ENCODE results near the gene POLR1G. TPM values are rescaled to one million over a fixed set of nuclear protein-coding genes. Genes with fewer than 3 reads are reported as not detected.

The POLR1G gene, protein sequence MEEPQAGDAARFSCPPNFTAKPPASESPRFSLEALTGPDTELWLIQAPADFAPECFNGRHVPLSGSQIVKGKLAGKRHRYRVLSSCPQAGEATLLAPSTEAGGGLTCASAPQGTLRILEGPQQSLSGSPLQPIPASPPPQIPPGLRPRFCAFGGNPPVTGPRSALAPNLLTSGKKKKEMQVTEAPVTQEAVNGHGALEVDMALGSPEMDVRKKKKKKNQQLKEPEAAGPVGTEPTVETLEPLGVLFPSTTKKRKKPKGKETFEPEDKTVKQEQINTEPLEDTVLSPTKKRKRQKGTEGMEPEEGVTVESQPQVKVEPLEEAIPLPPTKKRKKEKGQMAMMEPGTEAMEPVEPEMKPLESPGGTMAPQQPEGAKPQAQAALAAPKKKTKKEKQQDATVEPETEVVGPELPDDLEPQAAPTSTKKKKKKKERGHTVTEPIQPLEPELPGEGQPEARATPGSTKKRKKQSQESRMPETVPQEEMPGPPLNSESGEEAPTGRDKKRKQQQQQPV
- 10.5 and 10.6 TPM in 2 replicates for total RNA-seq

DNA sequence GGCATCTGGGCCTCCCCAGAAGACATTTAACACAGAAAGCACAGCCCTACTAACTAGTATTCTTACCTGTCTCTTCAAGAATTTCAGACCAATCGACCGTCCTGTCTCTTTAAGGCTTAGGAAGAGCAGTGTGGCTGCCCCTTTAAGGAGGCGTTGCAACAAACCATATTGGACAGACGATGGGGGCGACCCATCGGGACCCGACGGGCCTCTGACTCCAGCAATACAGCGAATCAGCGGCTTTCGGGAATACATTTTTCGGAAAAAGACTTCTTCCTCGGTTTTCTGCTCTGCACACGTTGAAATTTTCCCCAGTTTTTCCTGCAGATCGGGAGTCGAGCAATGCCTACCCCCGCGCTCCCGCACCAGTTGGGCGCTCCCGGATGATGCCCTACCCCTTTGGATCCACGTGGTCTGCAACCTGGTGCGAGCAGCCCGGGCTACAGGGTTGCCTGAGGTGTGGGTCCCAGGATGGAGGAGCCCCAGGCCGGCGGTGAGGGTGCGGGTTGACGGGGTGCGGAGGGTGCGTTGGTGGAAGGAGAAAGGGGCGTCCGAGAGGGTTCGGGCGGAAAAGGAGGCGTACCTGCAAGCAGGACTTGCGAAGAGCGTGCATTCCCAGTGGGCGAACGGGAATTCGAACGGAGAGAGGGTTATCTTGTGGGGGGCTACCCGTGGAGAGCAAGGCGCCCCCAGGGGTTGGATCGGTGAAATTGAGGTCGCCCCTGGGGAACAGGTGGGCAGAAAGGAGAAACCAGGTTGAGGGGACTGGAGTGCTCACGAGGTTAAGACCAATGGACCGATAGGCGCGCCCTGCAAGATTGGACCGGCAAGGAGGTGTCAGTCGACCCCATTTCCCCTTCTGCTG lies at the start of gene POLR1G:
POLR1G (plus strand) TSS at position 419 of the 865 bp plus-strand sequence; CDS start at position 472, 53 bp downstream.
- Histone ChIP-seq H3K4me3 (ENCODE audit: insufficient read depth, low read length) (peak within 1 kb of the TSS; percentile 88), H3K27ac (ENCODE audit: low read depth, low read length) (peak within 1 kb of the TSS; percentile 98), H3K4me2 (ENCODE audit: insufficient read depth, low read length) (peak within 1 kb of the TSS; percentile 83), H3K4me1 (ENCODE audit: insufficient read depth, low read length) (peaks cover 24% of the 10 kb centered on the region), H3K27me3 (ENCODE audit: insufficient read depth, low read length) (no peaks in the 10 kb centered on the region), H2AFZ (ENCODE audit: low read length) (peak within 1 kb of the TSS; percentile 58), H4K20me1 (ENCODE audit: insufficient read depth, low read length) (no peaks in the 10 kb centered on the region), H3K79me2 (ENCODE audit: insufficient read depth, low read length) (peaks cover 16% of the 10 kb centered on the region), H3K9me3 (ENCODE audit: low read depth, low read length) (no peaks in the 10 kb centered on the region), H3K36me3 (ENCODE audit: insufficient read depth, low read length) (peaks cover 16% of the 10 kb centered on the region)
- TF ChIP-seq, protein P1, sequence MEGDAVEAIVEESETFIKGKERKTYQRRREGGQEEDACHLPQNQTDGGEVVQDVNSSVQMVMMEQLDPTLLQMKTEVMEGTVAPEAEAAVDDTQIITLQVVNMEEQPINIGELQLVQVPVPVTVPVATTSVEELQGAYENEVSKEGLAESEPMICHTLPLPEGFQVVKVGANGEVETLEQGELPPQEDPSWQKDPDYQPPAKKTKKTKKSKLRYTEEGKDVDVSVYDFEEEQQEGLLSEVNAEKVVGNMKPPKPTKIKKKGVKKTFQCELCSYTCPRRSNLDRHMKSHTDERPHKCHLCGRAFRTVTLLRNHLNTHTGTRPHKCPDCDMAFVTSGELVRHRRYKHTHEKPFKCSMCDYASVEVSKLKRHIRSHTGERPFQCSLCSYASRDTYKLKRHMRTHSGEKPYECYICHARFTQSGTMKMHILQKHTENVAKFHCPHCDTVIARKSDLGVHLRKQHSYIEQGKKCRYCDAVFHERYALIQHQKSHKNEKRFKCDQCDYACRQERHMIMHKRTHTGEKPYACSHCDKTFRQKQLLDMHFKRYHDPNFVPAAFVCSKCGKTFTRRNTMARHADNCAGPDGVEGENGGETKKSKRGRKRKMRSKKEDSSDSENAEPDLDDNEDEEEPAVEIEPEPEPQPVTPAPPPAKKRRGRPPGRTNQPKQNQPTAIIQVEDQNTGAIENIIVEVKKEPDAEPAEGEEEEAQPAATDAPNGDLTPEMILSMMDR (IDR thresholded peaks at IDR 0.05; ENCODE audit: extremely low read depth, low read depth, low read length) = no peak
- DNase-seq (ENCODE audit: insufficient read length, low spot score, missing footprints) = peak; percentile 97

DNA sequence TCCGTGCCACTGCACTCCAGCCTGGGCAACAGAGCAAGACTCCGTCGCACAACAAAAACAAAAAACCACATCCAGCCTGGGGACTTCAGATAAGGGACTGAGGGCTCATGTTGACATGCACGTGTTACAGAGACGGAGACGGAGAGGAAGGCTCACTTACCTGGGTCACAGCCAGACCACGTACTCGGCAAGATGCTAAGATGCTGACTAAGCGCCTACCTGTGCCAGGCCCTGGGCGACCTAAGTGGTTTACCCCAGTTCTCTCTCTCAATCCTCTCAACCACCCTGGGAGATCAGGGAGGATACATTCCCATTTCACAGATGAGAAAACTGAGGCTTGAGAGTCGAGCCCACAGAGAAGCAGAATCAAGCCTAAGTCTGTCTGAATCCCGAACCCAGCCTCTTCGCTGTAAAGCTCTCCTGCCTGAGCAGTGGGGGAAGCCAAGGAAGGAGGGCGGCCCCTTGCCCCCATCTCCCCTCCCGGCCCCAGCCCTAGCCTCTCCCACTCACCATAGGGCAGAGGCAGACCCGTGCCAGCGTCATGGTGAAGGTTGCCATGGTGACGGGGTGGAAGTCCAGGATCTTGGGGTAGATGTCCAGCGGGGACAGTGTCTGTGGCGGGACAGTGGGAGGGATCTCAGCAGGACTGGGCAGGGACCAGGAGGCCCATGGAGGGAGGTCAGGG lies 49.5 kb upstream of the POLR1G start:
- no peak overlapping the region for H3K4me2 ChIP-seq (ENCODE audit: insufficient read depth, low read length)
- no peaks in the 10 kb centered on the region for H3K79me2 ChIP-seq (ENCODE audit: insufficient read depth, low read length)
- peaks cover 23% of the 10 kb centered on the region for H4K20me1 ChIP-seq (ENCODE audit: insufficient read depth, low read length)
- peak; percentile 67 for DNase-seq (ENCODE audit: insufficient read length, low spot score, missing footprints)
- H3K4me3 ChIP-seq (ENCODE audit: insufficient read depth, low read length) = no peak overlapping the region
- H3K27me3 ChIP-seq (ENCODE audit: insufficient read depth, low read length) = no peaks in the 10 kb centered on the region
- no peak overlapping the region for H2AFZ ChIP-seq (ENCODE audit: low read length)
- H3K4me1 ChIP-seq (ENCODE audit: insufficient read depth, low read length) = no peaks in the 10 kb centered on the region
- no peak overlapping the region for H3K27ac ChIP-seq (ENCODE audit: low read depth, low read length)
- peaks cover 81% of the 10 kb centered on the region for H3K36me3 ChIP-seq (ENCODE audit: insufficient read depth, low read length)
- TF ChIP-seq, protein P1 (IDR thresholded peaks at IDR 0.05; ENCODE audit: extremely low read depth, low read depth, low read length) = no peak
- H3K9me3 ChIP-seq (ENCODE audit: low read depth, low read length) = no peaks in the 10 kb centered on the region

DNA sequence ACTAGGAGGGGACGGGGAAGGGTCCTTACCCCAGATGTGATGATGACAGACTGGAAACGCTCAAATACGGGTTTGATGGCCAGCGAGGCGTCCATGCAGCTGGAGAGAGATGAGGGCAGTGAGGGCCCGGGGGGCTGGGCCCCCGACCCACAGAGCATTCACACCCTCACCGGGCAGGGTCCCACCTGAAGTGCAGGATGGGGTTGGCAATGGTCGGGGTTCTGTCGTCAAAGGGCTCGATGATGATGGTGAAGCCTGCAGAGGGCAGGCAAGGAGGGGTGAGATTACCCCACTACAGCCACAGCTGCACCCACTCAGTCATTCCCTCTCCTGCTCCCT lies 49.0 kb upstream of the POLR1G start:
- Histone ChIP-seq H4K20me1 (ENCODE audit: insufficient read depth, low read length) (peaks cover 28% of the 10 kb centered on the region), H3K36me3 (ENCODE audit: insufficient read depth, low read length) (peaks cover 81% of the 10 kb centered on the region), H3K27me3 (ENCODE audit: insufficient read depth, low read length) (no peaks in the 10 kb centered on the region), H3K27ac (ENCODE audit: low read depth, low read length) (no peak overlapping the region), H3K4me2 (ENCODE audit: insufficient read depth, low read length) (no peak overlapping the region), H3K4me3 (ENCODE audit: insufficient read depth, low read length) (no peak overlapping the region), H3K9me3 (ENCODE audit: low read depth, low read length) (no peaks in the 10 kb centered on the region), H3K79me2 (ENCODE audit: insufficient read depth, low read length) (peaks cover 3% of the 10 kb centered on the region), H2AFZ (ENCODE audit: low read length) (no peak overlapping the region), H3K4me1 (ENCODE audit: insufficient read depth, low read length) (no peaks in the 10 kb centered on the region)
- TF ChIP-seq, protein P1 (IDR thresholded peaks at IDR 0.05; ENCODE audit: extremely low read depth, low read depth, low read length) = no peak
- DNase-seq (ENCODE audit: insufficient read length, low spot score, missing footprints) = peak; percentile 49
